H9 (cell line): Measurements from ENCODE around the gene ADCY1. TPM values are rescaled to one million over a fixed set of nuclear protein-coding genes. Genes with fewer than 3 reads are reported as not detected.

Source experiments
- DNase-seq: peaks from one replicate; pipeline ENCODE4 v3.0.0-alpha.2; 2017
- H2AFZ ChIP-seq: one replicate; pipeline ENCODE4 v1.6.1; 2013; ENCODE audit warnings: mild to moderate bottlenecking, low read length, control low read depth, moderate library complexity
- H2AK5ac ChIP-seq: 2 replicates; pipeline ENCODE4 v1.6.1; 2013; ENCODE audit warnings: low read length, control low read depth, mixed read lengths; ENCODE audit not compliant: insufficient read length
- H2BK120ac ChIP-seq: one replicate; pipeline ENCODE4 v1.6.1; 2013; ENCODE audit warnings: low read depth, mild to moderate bottlenecking, low read length, control low read depth, inconsistent platforms; ENCODE audit not compliant: poor library complexity, severe bottlenecking
- H2BK12ac ChIP-seq: 2 replicates; pipeline ENCODE4 v1.6.1; 2013; ENCODE audit warnings: low read length, control low read depth, mixed read lengths, low read depth; ENCODE audit not compliant: insufficient read length
- H2BK15ac ChIP-seq: 2 replicates; pipeline ENCODE4 v1.6.1; 2013; ENCODE audit warnings: low read depth, low read length, control low read depth
- H2BK20ac ChIP-seq: one replicate; pipeline ENCODE4 v1.6.1; 2013; ENCODE audit warnings: low read depth, mild to moderate bottlenecking, low read length, control low read depth, inconsistent platforms; ENCODE audit not compliant: poor library complexity, severe bottlenecking
- H2BK5ac ChIP-seq: 2 replicates; pipeline ENCODE4 v1.6.1; 2013; ENCODE audit warnings: low read length, control low read depth, mixed read lengths; ENCODE audit not compliant: insufficient read length
- H3K14ac ChIP-seq: 2 replicates; pipeline ENCODE4 v1.6.1; 2013; ENCODE audit warnings: low read length, control low read depth; ENCODE audit not compliant: insufficient read depth
- H3K18ac ChIP-seq: 2 replicates; pipeline ENCODE4 v1.6.1; 2013; ENCODE audit warnings: low read depth, mild to moderate bottlenecking, mixed read lengths, low read length, control low read depth; ENCODE audit not compliant: insufficient read length
- H3K23ac ChIP-seq: 2 replicates; pipeline ENCODE4 v1.6.1; 2013; ENCODE audit warnings: low read length, control low read depth, mixed read lengths, low read depth; ENCODE audit not compliant: insufficient read length
- H3K23me2 ChIP-seq: 2 replicates; pipeline ENCODE4 v1.6.1; 2013; ENCODE audit warnings: low read depth, mild to moderate bottlenecking, mixed read lengths, low read length, control low read depth; ENCODE audit not compliant: insufficient read length, poor library complexity, severe bottlenecking
- H3K27ac ChIP-seq: 2 replicates; pipeline ENCODE4 v1.5.1; 2013; ENCODE audit warnings: low read length, control low read depth, mixed read lengths, low read depth; ENCODE audit not compliant: insufficient read length
- H3K27me3 ChIP-seq: 2 replicates; pipeline ENCODE4 v1.6.1; 2013; ENCODE audit warnings: low read length, control low read depth, inconsistent platforms; ENCODE audit not compliant: insufficient read depth
- H3K4ac ChIP-seq: 2 replicates; pipeline ENCODE4 v1.6.1; 2013; ENCODE audit warnings: low read depth, mild to moderate bottlenecking, control low read depth, inconsistent platforms, low read length, moderate library complexity
- H3K4me1 ChIP-seq: 2 replicates; pipeline ENCODE4 v1.6.1; 2013; ENCODE audit warnings: low read length, control low read depth, inconsistent platforms; ENCODE audit not compliant: insufficient read depth
- H3K4me2 ChIP-seq: 2 replicates; pipeline ENCODE4 v1.6.1; 2013; ENCODE audit warnings: low read length, control low read depth, mixed read lengths; ENCODE audit not compliant: insufficient read length, insufficient read depth
- H3K56ac ChIP-seq: 2 replicates; pipeline ENCODE4 v1.6.1; 2013; ENCODE audit warnings: low read depth, mild to moderate bottlenecking, mixed read lengths, low read length, control low read depth; ENCODE audit not compliant: insufficient read length
- H3K79me1 ChIP-seq: 2 replicates; pipeline ENCODE4 v1.6.1; 2013; ENCODE audit warnings: low read depth, mild to moderate bottlenecking, moderate library complexity, low read length, control low read depth, inconsistent platforms; ENCODE audit not compliant: insufficient read depth, poor library complexity, severe bottlenecking
- H3K79me2 ChIP-seq: 2 replicates; pipeline ENCODE4 v1.6.1; 2013; ENCODE audit warnings: low read length, control low read depth, inconsistent platforms; ENCODE audit not compliant: insufficient read depth
- H3K9ac ChIP-seq: 2 replicates; pipeline ENCODE4 v1.6.1; 2013; ENCODE audit warnings: low read length, control low read depth, mixed read lengths; ENCODE audit not compliant: insufficient read length; ENCODE audit errors: extremely low read depth
- H3K9me3 ChIP-seq: one replicate; pipeline ENCODE4 v1.6.1; 2013; ENCODE audit warnings: low read depth, low read length, inconsistent platforms; ENCODE audit not compliant: control insufficient read depth
- H3T11ph ChIP-seq: one replicate; pipeline ENCODE4 v1.6.1; 2013; ENCODE audit warnings: mild to moderate bottlenecking, low read length, control low read depth, inconsistent platforms
- H4K20me1 ChIP-seq: one replicate; pipeline ENCODE4 v1.6.1; 2013; ENCODE audit not compliant: control insufficient read depth, insufficient read length, insufficient read depth
- H4K5ac ChIP-seq: 2 replicates; pipeline ENCODE4 v1.6.1; 2013; ENCODE audit warnings: low read depth, mild to moderate bottlenecking, mixed read lengths, low read length, control low read depth; ENCODE audit not compliant: insufficient read length
- H4K8ac ChIP-seq: replicated peaks from 2 replicates; pipeline ENCODE4 v1.6.1; 2013; ENCODE audit warnings: low read length, control low read depth, mixed read lengths, low read depth; ENCODE audit not compliant: insufficient read length
- H4K91ac ChIP-seq: 2 replicates; pipeline ENCODE4 v1.6.1; 2013; ENCODE audit warnings: low read depth, mild to moderate bottlenecking, moderate library complexity, mixed read lengths, low read length, control low read depth; ENCODE audit not compliant: insufficient read length
- H3K27ac Mint-ChIP-seq, 3 experiments: 2 replicates in 2 of 3; 3 replicates in 1 of 3; pipeline ENCODE4 v1.8.0; 2020 to 2021; ENCODE audit warnings: mixed read lengths in 3 of 3, mild to moderate bottlenecking in 1 of 3, moderate library complexity in 1 of 3
- H3K27me3 Mint-ChIP-seq: 2 replicates; pipeline ENCODE4 v1.8.0; 2021; ENCODE audit warnings: low read depth, mild to moderate bottlenecking, moderate library complexity, mixed read lengths
- H3K36me3 Mint-ChIP-seq, 3 experiments: 2 replicates in 2 of 3; 3 replicates in 1 of 3; pipeline ENCODE4 v1.8.0; 2020 to 2021; ENCODE audit warnings: low read depth in 3 of 3, mixed read lengths in 3 of 3; ENCODE audit not compliant: insufficient read depth in 1 of 3
- H3K4me1 Mint-ChIP-seq, 2 experiments: 2 replicates each; pipeline ENCODE4 v1.8.0; 2020; ENCODE audit warnings: mixed read lengths in 2 of 2
- H3K4me3 Mint-ChIP-seq, 2 experiments: 2 replicates in 1 of 2; 3 replicates in 1 of 2; pipeline ENCODE4 v1.8.0; 2020 to 2021; ENCODE audit warnings: mild to moderate bottlenecking in 2 of 2, mixed read lengths in 2 of 2, moderate library complexity in 1 of 2
- H3K9me3 Mint-ChIP-seq, 2 experiments: 2 replicates in 1 of 2; 3 replicates in 1 of 2; pipeline ENCODE4 v1.8.0; 2020; ENCODE audit warnings: mild to moderate bottlenecking in 2 of 2, mixed read lengths in 2 of 2, moderate library complexity in 1 of 2
- CTCF ChIP-seq: fragments of 200-600 bp; sonication (generic); conservative IDR thresholded peaks from 3 replicates; pipeline ENCODE4 v1.8.0; 2021; ENCODE audit warnings: antibody characterized with exemption, mild to moderate bottlenecking
- WGBS: extraction: QIAGEN DNeasy Blood & Tissue Kit; methylation state at CpG from one replicate; pipeline ENCODE4 v1.1.7; 2013; ENCODE audit warnings: missing lambda C conversion rate, low lambda C conversion rate, mixed read lengths; ENCODE audit not compliant: insufficient read length; ENCODE audit errors: extremely low coverage; 5-methylcytosine and 5-hydroxymethylcytosine counted together
- total RNA-seq: library from RNA; stranded (reverse); gene quantifications from 2 replicates; pipeline ENCODE4 v1.2.1, GENCODE V29; 2021

The ADCY1 gene
- total RNA-seq, 1 experiment from 2014 or later = 21.6 TPM

GRCh38 chr7:45584261-45585210, 10.4 kb downstream of the ADCY1 start:
- Histone ChIP-seq H3K23ac (no peak overlapping the region), H3K79me2 (peaks cover 2% of the 10 kb centered on the region; the same call in 1 of the 2 replicates), H3K56ac (no peak overlapping the region), H3T11ph (no peak overlapping the region), H2BK5ac (no peak overlapping the region), H2BK120ac (no peak overlapping the region), H3K4me2 (no peak overlapping the region), H3K23me2 (no peaks in the 10 kb centered on the region), H3K79me1 (no peaks in the 10 kb centered on the region), H4K8ac (no peak overlapping the region), H3K14ac (no peak overlapping the region), H2AK5ac (no peak overlapping the region), H4K91ac (no peak overlapping the region), H4K5ac (no peak overlapping the region), H3K9me3 (no peaks in the 10 kb centered on the region), H4K20me1 (no peaks in the 10 kb centered on the region), H2BK20ac (no peak overlapping the region), H3K18ac (no peak overlapping the region), H3K4ac (no peak overlapping the region), H2AFZ (no peak overlapping the region), H2BK15ac (no peak overlapping the region), H3K27ac (no peak overlapping the region), H2BK12ac (no peak overlapping the region), H3K27me3 (no peaks in the 10 kb centered on the region), H3K4me1 (peaks cover 13% of the 10 kb centered on the region; the same call in 1 of the 2 replicates), H3K9ac (no peak overlapping the region)
- Mint-ChIP-seq H3K4me1 (peaks cover 25 to 30% of the 10 kb centered on the region in 2 experiments), H3K9me3 (no peaks in the 10 kb centered on the region), H3K27ac (no peak overlapping the region), H3K36me3 (peaks cover 0 to 2% (median 0%) of the 10 kb centered on the region in 3 experiments; a peak in 1 of 7 replicates), H3K27me3 (no peaks in the 10 kb centered on the region), H3K4me3 (no peak overlapping the region)
- no peak for DNase-seq
- TF ChIP-seq CTCF = peak; percentile 34; the same call in 2 of the 3 replicates
- WGBS = no CpG with 5 or more reads among the region's 16 CpGs
